Activated T-cell treated with anti-CD3 and anti-CD28 coated beads for 1 hour (primary cell): Measurements from ENCODE around the gene FASTKD3.
A peak's percentile ranks its signal among the peaks of the same experiment; 100 is the strongest.

Source experiments
- DNase-seq: peaks from one replicate; pipeline ENCODE4 v3.0.0-alpha.2; 2020; ENCODE audit warnings: low read depth

Gene FASTKD3

GRCh38 chr5:7878381-7878873 lies 9.6 kb upstream of the FASTKD3 start:
- DNase-seq: no peak

GRCh38 chr5:7877851-7878250 lies 9.0 kb upstream of the FASTKD3 start:
- DNase-seq: no peak

GRCh38 chr5:7876867-7877266 lies 8.0 kb upstream of the FASTKD3 start:
- no peak for DNase-seq

GRCh38 chr5:7875151-7875550 lies 6.3 kb upstream of the FASTKD3 start:
- DNase-seq: no peak

- DNase-seq: no peak
Measured at GRCh38 chr5:7874639-7875038, 5.8 kb upstream of the FASTKD3 start.

GRCh38 chr5:7873216-7873615 lies 4.4 kb upstream of the FASTKD3 start:
- no peak for DNase-seq

- no peak for DNase-seq
Measured at GRCh38 chr5:7872517-7873130, 3.8 kb upstream of the FASTKD3 start.

- DNase-seq: no peak
Measured at GRCh38 chr5:7871653-7872052, 2.8 kb upstream of the FASTKD3 start.

GRCh38 chr5:7869474-7870136 lies 774 bp upstream of the FASTKD3 start:
- DNase-seq: no peak

GRCh38 chr5:7868427-7868772 lies 431 bp downstream of the FASTKD3 start:
- no peak for DNase-seq

GRCh38 chr5:7867260-7867659 lies 1.6 kb downstream of the FASTKD3 start:
- no peak for DNase-seq

- no peak for DNase-seq
Measured at GRCh38 chr5:7866196-7866595, 2.6 kb downstream of the FASTKD3 start.

GRCh38 chr5:7857926-7858632 lies 10.8 kb downstream of the FASTKD3 start:
- no peak for DNase-seq

GRCh38 chr5:7857361-7857760 lies 11.5 kb downstream of the FASTKD3 start:
- DNase-seq: no peak

- DNase-seq: no peak
Measured at GRCh38 chr5:7856855-7857254, 12.0 kb downstream of the FASTKD3 start.

GRCh38 chr5:7855611-7856010 lies 13.2 kb downstream of the FASTKD3 start:
- DNase-seq: no peak

- no peak for DNase-seq
Measured at GRCh38 chr5:7852988-7853387, 15.8 kb downstream of the FASTKD3 start.

GRCh38 chr5:7852542-7852941 lies 16.3 kb downstream of the FASTKD3 start:
- no peak for DNase-seq

- no peak for DNase-seq
Measured at GRCh38 chr5:7851617-7852289, 17.1 kb downstream of the FASTKD3 start.

- no peak for DNase-seq
Measured at GRCh38 chr5:7851240-7851592, 17.6 kb downstream of the FASTKD3 start.

GRCh38 chr5:7850395-7851239 lies 18.2 kb downstream of the FASTKD3 start, which contains the start of gene CFAP90:
Gene CFAP90 (minus strand): TSS chr5:7851133. CDS start chr5:7851021, 112 bp downstream.
- peak; percentile 22 for DNase-seq
